C4-2B (cell line): ENCODE results near the gene SLC43A2.

ENCODE experiments used
- CTCF ChIP-seq: fragments of 450-650 bp; conservative IDR thresholded peaks from 2 replicates; pipeline ENCODE4 v1.5.1; 2017; ENCODE audit warnings: mild to moderate bottlenecking
- ZFX ChIP-seq: fragments of 450-650 bp; IDR thresholded peaks from 2 replicates; pipeline ENCODE4 v1.6.1; 2017

GRCh38 chr17:1625053-1625452 is 3.6 kb downstream of the SLC43A2 start:
- TF ChIP-seq CTCF (no peak), ZFX (no peak)
